Bronchial epithelial cell (primary cell): ENCODE data around the gene OR51V1. TPM values are rescaled to one million over a fixed set of nuclear protein-coding genes. Genes with fewer than 3 reads are reported as not detected.

Source experiments
- DNase-seq: peaks from one replicate; pipeline ENCODE4 v3.0.0-alpha.2; 2010; ENCODE audit warnings: low read depth
- FAIRE-seq: peaks from 2 replicates; lab custom pipeline; 2011; peaks lifted over from hg19 to GRCh38; lab: Jason Lieb, UNC
- H3K27me3 ChIP-seq: 2 replicates; pipeline ENCODE4 v1.5.1; 2011; ENCODE audit warnings: low read length; ENCODE audit not compliant: control insufficient read depth, insufficient read depth
- H3K36me3 ChIP-seq: 2 replicates; pipeline ENCODE4 v1.5.1; 2011; ENCODE audit warnings: low read length; ENCODE audit not compliant: control insufficient read depth, insufficient read depth
- H3K4me3 ChIP-seq: 2 replicates; pipeline ENCODE4 v1.5.1; 2011; ENCODE audit warnings: mild to moderate bottlenecking, low read depth, low read length, control low read depth
- CTCF ChIP-seq: IDR thresholded peaks from 2 replicates; pipeline ENCODE4 v1.5.1; 2011; ENCODE audit warnings: mild to moderate bottlenecking, moderate library complexity, low read length, control low read depth, inconsistent platforms; ENCODE audit not compliant: insufficient read depth, severe bottlenecking
- total RNA-seq: library from RNA; depleted of rRNA; stranded (reverse); fragments of >200 nt; gene quantifications from 2 replicates; pipeline ENCODE4 v1.2.1, GENCODE V29; 2014

OR51V1 gene
- total RNA-seq, 1 donor from 2014 or later, result not detected

- Histone ChIP-seq H3K36me3 (no peaks in the 10 kb centered on the region), H3K27me3 (no peaks in the 10 kb centered on the region), H3K4me3 (no peak overlapping the region)
- no peak for DNase-seq
- TF ChIP-seq CTCF, result no peak
- FAIRE-seq, result no peak
Measured at GRCh38 chr11:5233307-5233706, 32.8 kb upstream of the OR51V1 start.

GRCh38 chr11:5232821-5233220 lies 32.3 kb upstream of the OR51V1 start:
- DNase-seq, result no peak
- H3K36me3 ChIP-seq, result no peaks in the 10 kb centered on the region
- FAIRE-seq, result no peak
- no peaks in the 10 kb centered on the region for H3K27me3 ChIP-seq
- no peak overlapping the region for H3K4me3 ChIP-seq
- TF ChIP-seq CTCF, result no peak

- no peak for TF ChIP-seq CTCF
- no peak for FAIRE-seq
Measured at GRCh38 chr11:5232176-5232575, 31.7 kb upstream of the OR51V1 start.

GRCh38 chr11:5231111-5231510 lies 30.6 kb upstream of the OR51V1 start:
- Histone ChIP-seq H3K36me3 (no peaks in the 10 kb centered on the region), H3K4me3 (no peak overlapping the region), H3K27me3 (no peaks in the 10 kb centered on the region)
- no peak for DNase-seq
- TF ChIP-seq CTCF, result no peak
- no peak for FAIRE-seq

More at GRCh38 chr11:5232176-5232575, 31.7 kb upstream of the OR51V1 start:
- H3K27me3 ChIP-seq, result no peaks in the 10 kb centered on the region
- no peak overlapping the region for H3K4me3 ChIP-seq
- no peaks in the 10 kb centered on the region for H3K36me3 ChIP-seq
- no peak for DNase-seq

GRCh38 chr11:5230266-5230665 lies 29.8 kb upstream of the OR51V1 start:
- H3K27me3 ChIP-seq, result no peaks in the 10 kb centered on the region
- TF ChIP-seq CTCF, result no peak
- no peak for FAIRE-seq

GRCh38 chr11:5229796-5230195 lies 29.3 kb upstream of the OR51V1 start:
- no peak for TF ChIP-seq CTCF
- H3K4me3 ChIP-seq, result no peak overlapping the region
- no peaks in the 10 kb centered on the region for H3K36me3 ChIP-seq
- DNase-seq (no peak), FAIRE-seq (no peak)
- no peaks in the 10 kb centered on the region for H3K27me3 ChIP-seq

More at GRCh38 chr11:5230266-5230665, 29.8 kb upstream of the OR51V1 start:
- Histone ChIP-seq H3K4me3 (no peak overlapping the region), H3K36me3 (no peaks in the 10 kb centered on the region)
- no peak for DNase-seq
